Endothelial cell of umbilical vein (primary cell): ENCODE data around the gene OR1E1. TPM values are rescaled to one million over a fixed set of nuclear protein-coding genes. Genes with fewer than 3 reads are reported as not detected.
"Not testable (repeated sequence)": the region's sequence is repeated elsewhere in the genome, so short reads cannot be mapped to it uniquely, and the experiment has no call there.

ENCODE experiments used
- BruUV-seq: library from RNA; stranded (reverse); fragments of 400-500 nt; replicated peaks from 2 replicates; lab custom pipeline; 2021; lab: Mats Ljungman, UMichigan
- CTCF ChIA-PET: fragments of 300-600, 350-600 bp; sonication (Branson Sonifier 250); formaldehyde crosslinking; loops from one replicate; lab custom pipeline; 2021; ENCODE audit warnings: antibody characterized with exemption, inconsistent platforms; lab: Charles Lee
- POLR2A ChIA-PET: fragments of 300-600, 350-600 bp; sonication (Branson Sonifier 250); formaldehyde crosslinking; loops from one replicate; lab custom pipeline; 2021; ENCODE audit warnings: antibody characterized with exemption, inconsistent platforms; lab: Charles Lee
- DNase-seq: peaks from one replicate; pipeline ENCODE4 v3.0.0-alpha.2; 2011; ENCODE audit warnings: low read depth, low spot score
- FAIRE-seq: peaks from 2 replicates; lab custom pipeline; 2011; peaks lifted over from hg19 to GRCh38; lab: Jason Lieb, UNC
- H2AFZ ChIP-seq: 2 replicates; pipeline ENCODE4 v1.6.0; 2012; ENCODE audit warnings: low read depth, low read length, control low read depth, inconsistent platforms
- H3K27ac ChIP-seq: 2 replicates; pipeline ENCODE4 v1.5.1; 2011; ENCODE audit warnings: low read depth, mild to moderate bottlenecking, control low read depth, low read length, moderate library complexity; ENCODE audit not compliant: insufficient read depth
- H3K27me3 ChIP-seq, 2 experiments: 2 replicates each; pipeline versions ENCODE4 v1.6.0 to v1.6.1; 2011; ENCODE audit warnings: low read length in 2 of 2, mixed read lengths in 1 of 2; ENCODE audit not compliant: control insufficient read depth in 2 of 2, insufficient read depth in 2 of 2
- H3K36me3 ChIP-seq, 2 experiments: 2 replicates in 1 of 2; 3 replicates in 1 of 2; pipeline ENCODE4 v1.5.1; 2011; ENCODE audit warnings: low read length in 2 of 2, mild to moderate bottlenecking in 1 of 2, moderate library complexity in 1 of 2; ENCODE audit not compliant: control insufficient read depth in 2 of 2, insufficient read depth in 2 of 2; ENCODE audit errors: extremely low read depth in 1 of 2
- H3K4me1 ChIP-seq: 3 replicates; pipeline ENCODE4 v1.5.1; 2011; ENCODE audit warnings: mild to moderate bottlenecking, low read length; ENCODE audit not compliant: control insufficient read depth, insufficient read depth; ENCODE audit errors: extremely low read depth
- H3K4me2 ChIP-seq: 2 replicates; pipeline ENCODE4 v1.6.1; 2011; ENCODE audit warnings: low read length, control low read depth, mixed read lengths; ENCODE audit not compliant: insufficient read depth
- H3K4me3 ChIP-seq, 3 experiments: fragments of 200-600 bp in 1 of 3; sonication (generic), shearing (Covaris generic) in 1 of 3; replicated peaks in 1 of 3; 2 replicates each; pipeline ENCODE4 v1.5.1; 2011 to 2016; ENCODE audit warnings: control low read depth in 3 of 3, low read length in 3 of 3, mild to moderate bottlenecking in 2 of 3, inconsistent platforms in 1 of 3, low read depth in 1 of 3, moderate library complexity in 1 of 3; ENCODE audit not compliant: insufficient read depth in 1 of 3
- H3K79me2 ChIP-seq: 2 replicates; pipeline ENCODE4 v1.6.0; 2012; ENCODE audit warnings: low read length, inconsistent platforms; ENCODE audit not compliant: control insufficient read depth, insufficient read depth
- H3K9ac ChIP-seq: replicated peaks from 2 replicates; pipeline ENCODE3; 2011; ENCODE audit warnings: low read length, control low read depth; ENCODE audit not compliant: insufficient read depth; ENCODE audit errors: extremely low read depth
- H3K9me1 ChIP-seq: replicated peaks from 3 replicates; pipeline ENCODE4 v1.6.0; 2011; ENCODE audit warnings: mild to moderate bottlenecking, low read length; ENCODE audit not compliant: control insufficient read depth, insufficient read depth; ENCODE audit errors: extremely low read depth
- H3K9me3 ChIP-seq: replicated peaks from 2 replicates; pipeline ENCODE4 v1.5.1; 2012; ENCODE audit warnings: low read length, inconsistent platforms; ENCODE audit not compliant: control insufficient read depth, insufficient read depth
- H4K20me1 ChIP-seq: replicated peaks from 2 replicates; pipeline ENCODE3; 2011; ENCODE audit warnings: mild to moderate bottlenecking, low read length; ENCODE audit not compliant: control insufficient read depth, insufficient read depth; ENCODE audit errors: extremely low read depth
- dilution Hi-C: fragments of 300-500 bp; cut with MboI; formaldehyde crosslinking; loops from one replicate; pipeline ENCODE4 v1.15.0; 2019; ENCODE audit warnings: low sequenced_read_pairs; ENCODE audit not compliant: extremely low pct_ligation_motif_present
- intact Hi-C: fragments of 100-400 bp; cut with micrococcal nuclease; formaldehyde crosslinking; loops from one replicate; pipeline ENCODE4 v1.10.0; 2022
- polyA plus RNA-seq, 4 experiments: library from polyadenylated mRNA; depleted of rRNA in 3 of 4; stranded (reverse) in 3 of 4; unstranded in 1 of 4; fragments of >200 nt; gene quantifications; 2 replicates each; pipeline versions ENCODE4 v1.2.1 to v1.2.3, GENCODE V29; 2011 to 2012; ENCODE audit warnings: missing spikeins in 1 of 4
- small RNA-seq: library from RNA; depleted of rRNA; stranded (forward); fragments of <200 nt; gene quantifications from one replicate; pipeline ENCODE3, GENCODE V24; 2012; ENCODE audit warnings: low replicate concordance, low read depth; ENCODE audit not compliant: insufficient read depth, insufficient read length
- total RNA-seq: library from RNA; stranded (reverse); gene quantifications from 2 replicates; pipeline ENCODE4 v1.2.3, GENCODE V29; 2021

Gene OR1E1
- total and polyA plus RNA-seq, 2 donors (not counting 3 experiments of a cell fraction or from before 2014, with no cell fraction given): 0.06 TPM; not detected in 1

DNA sequence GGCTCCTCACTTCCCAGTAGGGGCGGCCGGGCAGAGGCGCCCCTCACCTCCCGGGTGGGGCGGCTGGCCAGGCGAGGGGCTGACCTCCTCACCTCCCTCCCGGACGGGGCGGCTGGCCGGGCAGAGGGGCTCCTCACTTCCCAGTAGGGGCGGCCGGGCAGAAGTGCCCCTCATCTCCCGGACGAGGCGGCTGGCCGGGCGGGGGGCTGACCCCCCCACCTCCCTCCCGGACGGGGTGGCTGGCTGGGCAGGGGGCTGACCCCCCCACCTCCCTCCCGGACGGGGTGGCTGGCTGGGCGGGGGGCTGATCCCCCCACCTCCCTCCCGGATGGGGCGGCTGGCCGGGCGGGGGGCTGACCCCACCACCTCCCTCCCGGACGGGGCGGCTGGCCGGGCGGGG, 27.0 kb downstream of the OR1E1 start:
- POLR2A ChIA-PET, H3K9ac ChIP-seq, H3K79me2 ChIP-seq, DNase-seq, BruUV-seq, H3K27me3 ChIP-seq, H2AFZ ChIP-seq, H3K4me2 ChIP-seq, H3K9me1 ChIP-seq, intact Hi-C loops, H3K36me3 ChIP-seq, H3K4me1 ChIP-seq, FAIRE-seq, H3K27ac ChIP-seq, CTCF ChIA-PET, H3K9me3 ChIP-seq, dilution Hi-C loops, H3K4me3 ChIP-seq, H4K20me1 ChIP-seq: not testable (repeated sequence)

Small RNAs within 50 kb of the gene (small RNA-seq; reads per million reads assigned to genes)
- not detected for gene OR1AC1P

Other genes starting within 250 kb of the OR1E1 start
- not detected in 2 replicates for gene OR1A2, start 200.9 kb downstream of the OR1E1 start, total RNA-seq
- not detected in 2 replicates for gene OR1A2, start 200.9 kb downstream of the OR1E1 start, polyA plus RNA-seq
- gene OR1A1, start 190.7 kb downstream of the OR1E1 start, total RNA-seq: not detected in 2 replicates
- gene OR1A1, start 190.7 kb downstream of the OR1E1 start, polyA plus RNA-seq: not detected in 2 replicates
- gene OR3A1, start 100.0 kb downstream of the OR1E1 start, total RNA-seq: not detected in 2 replicates
- gene OR3A1, start 100.0 kb downstream of the OR1E1 start, polyA plus RNA-seq: not detected in 2 replicates
- not detected in 2 replicates for gene OR3A2, start 12.1 kb downstream of the OR1E1 start, total RNA-seq
- gene OR3A2, start 12.1 kb downstream of the OR1E1 start, polyA plus RNA-seq: 0.10 and 0.11 TPM in 2 replicates
- not detected in 2 replicates for gene OR3A3, start 13.0 kb upstream of the OR1E1 start, total RNA-seq
- gene OR3A3, start 13.0 kb upstream of the OR1E1 start, polyA plus RNA-seq: not detected in 2 replicates
- not detected in 2 replicates for gene OR1E2, start 35.4 kb upstream of the OR1E1 start, total RNA-seq
- gene OR1E2, start 35.4 kb upstream of the OR1E1 start, polyA plus RNA-seq: not detected in 2 replicates
- gene SPATA22, start 73.4 kb upstream of the OR1E1 start, total RNA-seq: not detected in 2 replicates
- 0.29 and 4.3 TPM in 2 replicates for gene SPATA22, start 73.4 kb upstream of the OR1E1 start, polyA plus RNA-seq
- not detected in 2 replicates for gene ASPA, start 77.6 kb upstream of the OR1E1 start, total RNA-seq
- gene ASPA, start 77.6 kb upstream of the OR1E1 start, polyA plus RNA-seq: 0.01 TPM in 1 of 2 replicates, not detected in the other
- gene TRPV3, start 159.4 kb upstream of the OR1E1 start, total RNA-seq: not detected in 2 replicates
- gene TRPV3, start 159.4 kb upstream of the OR1E1 start, polyA plus RNA-seq: 0.01 TPM in 1 of 2 replicates, not detected in the other
- gene TRPV1, start 211.0 kb upstream of the OR1E1 start, total RNA-seq: 1.4 and 2.5 TPM in 2 replicates
- 1.4 and 1.8 TPM in 2 replicates for gene TRPV1, start 211.0 kb upstream of the OR1E1 start, polyA plus RNA-seq
- gene SHPK, start 237.8 kb upstream of the OR1E1 start, total RNA-seq: 15.9 and 17.8 TPM in 2 replicates
- 14.7 and 15.4 TPM in 2 replicates for gene SHPK, start 237.8 kb upstream of the OR1E1 start, polyA plus RNA-seq
- 20.8 and 25.9 TPM in 2 replicates for gene CTNS, start 238.3 kb upstream of the OR1E1 start, total RNA-seq
- gene CTNS, start 238.3 kb upstream of the OR1E1 start, polyA plus RNA-seq: 17.9 and 20.5 TPM in 2 replicates